GM04503 (cell line): ENCODE measurements around the gene KCNMA1.
"Not testable (repeated sequence)": the region's sequence is repeated elsewhere in the genome, so short reads cannot be mapped to it uniquely, and the experiment has no call there.

ENCODE experiments used
- DNase-seq: peaks from one replicate; pipeline ENCODE4 v3.0.0-alpha.2; 2012; ENCODE audit warnings: low read depth

The KCNMA1 gene

GRCh38 chr10:77393411-77393810, 244.2 kb downstream of the KCNMA1 start:
- no peak for DNase-seq

- peak; percentile 92 for DNase-seq
Observed at GRCh38 chr10:77392851-77393250, 244.8 kb downstream of the KCNMA1 start.

GRCh38 chr10:77392236-77392721, 245.3 kb downstream of the KCNMA1 start:
- peak; percentile 24 for DNase-seq

- peak; percentile 64 for DNase-seq
Observed at GRCh38 chr10:77391605-77392235, 245.9 kb downstream of the KCNMA1 start.

- peak; percentile 7 for DNase-seq
Observed at GRCh38 chr10:77390481-77390891, 247.1 kb downstream of the KCNMA1 start.

GRCh38 chr10:77388571-77389100, 249.0 kb downstream of the KCNMA1 start:
- DNase-seq: no peak

- not testable (repeated sequence) for DNase-seq
Observed at GRCh38 chr10:77387701-77388100, 249.9 kb downstream of the KCNMA1 start.

- no peak for DNase-seq
Observed at GRCh38 chr10:77387247-77387646, 250.4 kb downstream of the KCNMA1 start.

GRCh38 chr10:77386838-77387237, 250.8 kb downstream of the KCNMA1 start:
- peak; percentile 15 for DNase-seq

GRCh38 chr10:77386365-77386764, 251.2 kb downstream of the KCNMA1 start:
- no peak for DNase-seq

- DNase-seq: no peak
Observed at GRCh38 chr10:77385315-77385714, 252.3 kb downstream of the KCNMA1 start.

GRCh38 chr10:77383861-77384553, 253.6 kb downstream of the KCNMA1 start:
- DNase-seq: no peak

- no peak for DNase-seq
Observed at GRCh38 chr10:77381750-77382149, 255.9 kb downstream of the KCNMA1 start.

GRCh38 chr10:77380723-77381122, 256.9 kb downstream of the KCNMA1 start:
- DNase-seq: no peak

GRCh38 chr10:77380191-77380590, 257.4 kb downstream of the KCNMA1 start:
- DNase-seq: no peak

GRCh38 chr10:77378366-77379349, 258.9 kb downstream of the KCNMA1 start:
- no peak for DNase-seq

GRCh38 chr10:77377678-77378352, 259.8 kb downstream of the KCNMA1 start:
- DNase-seq: no peak

GRCh38 chr10:77377034-77377433, 260.6 kb downstream of the KCNMA1 start:
- no peak for DNase-seq

- DNase-seq: no peak
Observed at GRCh38 chr10:77374189-77374656, 263.4 kb downstream of the KCNMA1 start.

GRCh38 chr10:77371848-77372799, 265.5 kb downstream of the KCNMA1 start:
- no peak for DNase-seq
